Endodermal cell (in vitro differentiated cells): ENCODE data around the gene PTPN11. TPM values are rescaled to one million over a fixed set of nuclear protein-coding genes. Genes with fewer than 3 reads are reported as not detected.

Experiments used
- DNase-seq: peaks from one replicate; pipeline ENCODE4 v3.0.0-alpha.2; 2017
- H3K27ac ChIP-seq: 2 replicates; pipeline ENCODE4 v1.5.1; 2013; ENCODE audit warnings: mild to moderate bottlenecking, low read depth, low read length, moderate library complexity
- H3K27me3 ChIP-seq: 2 replicates; pipeline ENCODE4 v1.6.1; 2013; ENCODE audit warnings: mild to moderate bottlenecking, low read length, moderate library complexity; ENCODE audit not compliant: insufficient read depth, control insufficient read depth, poor library complexity, severe bottlenecking
- H3K36me3 ChIP-seq: 2 replicates; pipeline ENCODE4 v1.7.0; 2013; ENCODE audit warnings: mild to moderate bottlenecking, low read length, moderate library complexity; ENCODE audit not compliant: control insufficient read depth, insufficient read depth
- H3K4me1 ChIP-seq: one replicate; pipeline ENCODE4 v1.7.0; 2013; ENCODE audit warnings: low read length; ENCODE audit not compliant: control insufficient read depth, insufficient read depth
- H3K4me3 ChIP-seq: 2 replicates; pipeline ENCODE4 v1.5.1; 2013; ENCODE audit warnings: mild to moderate bottlenecking, low read length, moderate library complexity
- H3K9ac ChIP-seq: 2 replicates; pipeline ENCODE4 v1.6.1; 2013; ENCODE audit warnings: mild to moderate bottlenecking, low read length, moderate library complexity; ENCODE audit not compliant: poor library complexity, severe bottlenecking; ENCODE audit errors: extremely low read depth
- H3K9me3 ChIP-seq: 2 replicates; pipeline ENCODE4 v1.6.1; 2013; ENCODE audit warnings: mild to moderate bottlenecking, low read length, moderate library complexity; ENCODE audit not compliant: control insufficient read depth
- H3K27ac Mint-ChIP-seq: 2 replicates; pipeline ENCODE4 v1.8.0; 2020; ENCODE audit warnings: mixed read lengths
- H3K27me3 Mint-ChIP-seq: 2 replicates; pipeline ENCODE4 v1.8.0; 2021; ENCODE audit warnings: mild to moderate bottlenecking, mixed read lengths; ENCODE audit not compliant: insufficient read depth
- H3K36me3 Mint-ChIP-seq: 2 replicates; pipeline ENCODE4 v1.8.0; 2020; ENCODE audit warnings: low read depth, mixed read lengths
- H3K4me1 Mint-ChIP-seq: 2 replicates; pipeline ENCODE4 v1.8.0; 2020; ENCODE audit warnings: mixed read lengths
- H3K4me3 Mint-ChIP-seq: 2 replicates; pipeline ENCODE4 v1.8.0; 2020; ENCODE audit warnings: mild to moderate bottlenecking, moderate library complexity, mixed read lengths
- H3K9me3 Mint-ChIP-seq: 2 replicates; pipeline ENCODE4 v1.8.0; 2020; ENCODE audit warnings: mild to moderate bottlenecking, mixed read lengths
- CTCF ChIP-seq: fragments of 200-600 bp; sonication (generic); conservative IDR thresholded peaks from 2 replicates; pipeline ENCODE4 v1.5.0; 2021; ENCODE audit warnings: antibody characterized with exemption, mild to moderate bottlenecking
- WGBS, 2 experiments: methylation state at CpG; one replicate each; pipeline versions ENCODE4 v1.1.5 to v1.1.7; 2013; ENCODE audit warnings: missing lambda C conversion rate in 2 of 2, mixed read lengths in 1 of 2; ENCODE audit not compliant: insufficient coverage in 1 of 2, insufficient read length in 1 of 2; 5-methylcytosine and 5-hydroxymethylcytosine counted together
- total RNA-seq, 2 donors: library from RNA; stranded (reverse); fragmentation: NEBNext Ultra II Directional in 1 of 2; extraction: Animal tissue kit (Norgen Biotek cat#: 25700) in 1 of 2; gene quantifications; 2 replicates in 1 of 2; 3 replicates in 1 of 2; pipeline ENCODE4 v1.2.1, GENCODE V29; 2021

The PTPN11 gene
- total RNA-seq, 2 donors from 2014 or later, result 98.2 to 106 TPM

- no peaks in the 10 kb centered on the region for H3K4me1 ChIP-seq
- H3K9me3 ChIP-seq, result peaks cover 21% of the 10 kb centered on the region
- Mint-ChIP-seq H3K36me3 (peaks cover 70% of the 10 kb centered on the region), H3K4me3 (no peak overlapping the region), H3K9me3 (peaks cover 6% of the 10 kb centered on the region), H3K27me3 (no peaks in the 10 kb centered on the region), H3K27ac (no peak overlapping the region), H3K4me1 (no peaks in the 10 kb centered on the region)
- no peak overlapping the region for H3K4me3 ChIP-seq
- 97% methylated on average over 4 of the region's 4 CpGs for WGBS, 2 experiments
- no peak overlapping the region for H3K9ac ChIP-seq
- H3K27me3 ChIP-seq, result no peaks in the 10 kb centered on the region
- peaks cover 57% of the 10 kb centered on the region for H3K36me3 ChIP-seq
- TF ChIP-seq CTCF, result no peak
- H3K27ac ChIP-seq, result no peak overlapping the region
- no peak for DNase-seq
Measured at GRCh38 chr12:112503512-112503911, 84.8 kb downstream of the PTPN11 start.

GRCh38 chr12:112506513-112507166 is 87.9 kb downstream of the PTPN11 start:
- Histone ChIP-seq H3K27me3 (peaks cover 7% of the 10 kb centered on the region), H3K4me1 (no peaks in the 10 kb centered on the region), H3K9me3 (peaks cover 21% of the 10 kb centered on the region), H3K27ac (no peak overlapping the region), H3K9ac (no peak overlapping the region), H3K36me3 (peaks cover 62% of the 10 kb centered on the region), H3K4me3 (no peak overlapping the region)
- TF ChIP-seq CTCF, result peak; percentile 66
- Mint-ChIP-seq H3K27ac (no peak overlapping the region), H3K4me3 (no peak overlapping the region), H3K9me3 (peaks cover 6% of the 10 kb centered on the region), H3K27me3 (peaks cover 3% of the 10 kb centered on the region), H3K4me1 (no peaks in the 10 kb centered on the region), H3K36me3 (peaks cover 62% of the 10 kb centered on the region)
- peak; percentile 61 for DNase-seq
- 95 to 100% methylated on average over 6 of the region's 6 CpGs for WGBS, 2 experiments

- Histone ChIP-seq H3K9me3 (no peaks in the 10 kb centered on the region), H3K9ac (no peak overlapping the region), H3K27ac (no peak overlapping the region), H3K4me1 (no peaks in the 10 kb centered on the region), H3K27me3 (peaks cover 46% of the 10 kb centered on the region), H3K36me3 (peaks cover 10% of the 10 kb centered on the region), H3K4me3 (no peak overlapping the region)
- 57 to 68% methylated on average over 1 to 2 of the region's 2 CpGs for WGBS, 2 experiments
- H3K36me3 Mint-ChIP-seq, result no peaks in the 10 kb centered on the region
- peaks cover 23% of the 10 kb centered on the region for H3K27me3 Mint-ChIP-seq
- H3K9me3 Mint-ChIP-seq, result no peaks in the 10 kb centered on the region
- H3K27ac Mint-ChIP-seq, result no peak overlapping the region
- H3K4me1 Mint-ChIP-seq, result peaks cover 4% of the 10 kb centered on the region
- no peak for DNase-seq
- TF ChIP-seq CTCF, result no peak
- no peak overlapping the region for H3K4me3 Mint-ChIP-seq
Measured at GRCh38 chr12:112513471-112513870, 94.7 kb downstream of the PTPN11 start.
